Measurements from ENCODE around the gene GAB2. TPM values are rescaled to one million over a fixed set of nuclear protein-coding genes. Genes with fewer than 3 reads are reported as not detected.
A peak's percentile ranks its signal among the peaks of the same experiment; 100 is the strongest.

GAB2 gene
- total RNA-seq, 1 donor from 2014 or later = 22.4 TPM

GRCh38 chr11:78221396-78222315, 196.0 kb downstream of the GAB2 start:
- no peak for TF ChIP-seq CTCF (IDR thresholded peaks at IDR 0.05)
- CTCF ChIA-PET = no interaction called here
- POLR2A ChIA-PET = no interaction called here
- ATAC-seq (ENCODE audit: low read depth) (no peak), DNase-seq (no peak)
- Mint-ChIP-seq H3K27me3 (no peaks in the 10 kb centered on the region), H3K4me1 (peaks cover 29% of the 10 kb centered on the region), H3K27ac (no peak overlapping the region), H3K4me3 (no peak overlapping the region), H3K36me3 (ENCODE audit: low read depth) (peaks cover 74% of the 10 kb centered on the region), H3K9me3 (no peaks in the 10 kb centered on the region)
- intact Hi-C loops (cut with micrococcal nuclease) = loop anchor here (2.0 to 10.0 kb wide), 2 partner anchors 33 to 113 kb away; partner anchors contain the start of genes KCTD21 and USP35

GRCh38 chr11:78220218-78221157, 197.1 kb downstream of the GAB2 start:
- Mint-ChIP-seq H3K4me3 (no peak overlapping the region), H3K9me3 (no peaks in the 10 kb centered on the region), H3K4me1 (peaks cover 28% of the 10 kb centered on the region), H3K27ac (peak overlapping the region; percentile 57), H3K36me3 (ENCODE audit: low read depth) (peaks cover 81% of the 10 kb centered on the region), H3K27me3 (no peaks in the 10 kb centered on the region)
- ChIA-PET CTCF (interaction anchor here (2.0 kb wide), 1 partner anchor 344 kb away, joined by 5 read pairs; no protein-coding TSS in a partner anchor), POLR2A (no interaction called here)
- ATAC-seq (ENCODE audit: low read depth) = no peak
- DNase-seq = no peak
- intact Hi-C loops (cut with micrococcal nuclease) = loop anchor here (10.0 kb wide), 1 partner anchor 114 kb away; no protein-coding TSS in a partner anchor
- TF ChIP-seq CTCF (IDR thresholded peaks at IDR 0.05) = no peak

GRCh38 chr11:78219493-78220217, 198.0 kb downstream of the GAB2 start:
- ChIA-PET CTCF (interaction anchor here (2.0 kb wide), 1 partner anchor 345 kb away, joined by 5 read pairs; no protein-coding TSS in a partner anchor), POLR2A (no interaction called here)
- ATAC-seq (ENCODE audit: low read depth) (no peak), DNase-seq (no peak)
- Mint-ChIP-seq H3K4me1 (peaks cover 20% of the 10 kb centered on the region), H3K27ac (no peak overlapping the region), H3K36me3 (ENCODE audit: low read depth) (peaks cover 80% of the 10 kb centered on the region), H3K9me3 (no peaks in the 10 kb centered on the region), H3K27me3 (no peaks in the 10 kb centered on the region), H3K4me3 (no peak overlapping the region)
- TF ChIP-seq CTCF (IDR thresholded peaks at IDR 0.05) = no peak
- intact Hi-C loops (cut with micrococcal nuclease) = loop anchor here (10.0 kb wide), 1 partner anchor 115 kb away; no protein-coding TSS in a partner anchor

GRCh38 chr11:78218707-78219492, 198.7 kb downstream of the GAB2 start:
- Mint-ChIP-seq H3K9me3 (no peaks in the 10 kb centered on the region), H3K27me3 (no peaks in the 10 kb centered on the region), H3K4me3 (no peak overlapping the region), H3K4me1 (peaks cover 13% of the 10 kb centered on the region), H3K36me3 (ENCODE audit: low read depth) (peaks cover 78% of the 10 kb centered on the region), H3K27ac (no peak overlapping the region)
- POLR2A ChIA-PET = no interaction called here
- ATAC-seq (ENCODE audit: low read depth) = no peak
- CTCF ChIA-PET = interaction anchor here (2.0 kb wide), 1 partner anchor 346 kb away, joined by 5 read pairs; no protein-coding TSS in a partner anchor
- no peak for TF ChIP-seq CTCF (IDR thresholded peaks at IDR 0.05)
- DNase-seq = no peak
- intact Hi-C loops (cut with micrococcal nuclease) = no loop called here
